Measurements from ENCODE around the gene ARL6IP4.

DNA sequence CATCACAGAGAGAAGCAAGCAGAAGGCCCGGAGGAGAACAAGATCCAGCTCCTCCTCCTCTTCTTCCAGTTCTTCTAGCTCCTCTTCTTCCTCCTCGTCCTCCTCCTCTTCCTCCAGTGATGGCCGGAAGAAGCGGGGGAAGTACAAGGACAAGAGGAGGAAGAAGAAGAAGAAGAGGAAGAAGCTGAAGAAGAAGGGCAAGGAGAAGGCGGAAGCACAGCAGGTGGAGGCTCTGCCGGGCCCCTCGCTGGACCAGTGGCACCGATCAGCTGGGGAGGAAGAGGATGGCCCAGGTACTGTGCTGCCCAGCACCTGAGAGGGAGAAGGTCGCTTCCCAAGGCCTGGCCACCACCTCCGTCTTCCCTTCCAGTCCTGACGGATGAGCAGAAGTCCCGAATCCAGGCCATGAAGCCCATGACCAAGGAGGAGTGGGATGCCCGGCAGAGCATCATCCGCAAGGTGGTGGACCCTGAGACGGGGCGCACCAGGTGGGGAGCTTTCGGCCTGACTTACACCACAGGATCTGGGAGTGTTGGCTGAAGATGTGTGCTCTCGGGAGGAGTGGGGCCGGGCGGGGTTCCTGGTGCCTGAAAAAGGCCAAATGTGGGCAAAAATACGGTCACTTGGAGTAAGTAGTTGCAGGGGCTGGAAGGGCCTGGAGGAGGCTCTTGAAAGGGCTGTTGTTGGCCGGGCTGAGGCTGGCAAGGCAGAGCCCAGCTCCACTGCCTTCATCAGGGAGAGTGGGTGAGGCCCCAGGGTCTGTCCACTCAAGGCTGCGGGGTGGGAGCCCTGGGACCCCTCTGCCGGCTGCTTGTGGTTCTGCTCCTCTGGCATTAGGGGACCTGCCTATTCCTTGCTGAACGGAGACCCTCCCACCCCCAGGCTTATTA is 1.4 kb downstream of the ARL6IP4 start:
- no peak for TF ChIP-seq POLR2AphosphoS5 (IDR thresholded peaks at IDR 0.05; ENCODE audit: low read depth, low read length)
- TF ChIP-seq POLR2A (IDR thresholded peaks at IDR 0.05; ENCODE audit: low read depth, low read length): no peak
- TF ChIP-seq TAF1 (IDR thresholded peaks at IDR 0.05; ENCODE audit: low read depth, low read length): no peak

Data from GM12891 (cell line).